C4-2B (cell line): ENCODE results near the gene SMG6.

ENCODE experiments used
- H3K27ac ChIP-seq: fragments of 450-650 bp; 2 replicates; pipeline ENCODE4 v1.5.1; 2017
- CTCF ChIP-seq: fragments of 450-650 bp; conservative IDR thresholded peaks from 2 replicates; pipeline ENCODE4 v1.5.1; 2017; ENCODE audit warnings: mild to moderate bottlenecking
- ZFX ChIP-seq: fragments of 450-650 bp; IDR thresholded peaks from 2 replicates; pipeline ENCODE4 v1.6.1; 2017

SMG6 gene

GRCh38 chr17:2244545-2245525 lies 58.8 kb downstream of the SMG6 start:
- H3K27ac ChIP-seq: no peak overlapping the region
- TF ChIP-seq ZFX (no peak), CTCF (peak; percentile 99)

- no peak for TF ChIP-seq CTCF
- no peak for TF ChIP-seq ZFX
- no peak overlapping the region for H3K27ac ChIP-seq
These were observed 59.6 kb downstream of the SMG6 start for GRCh38 chr17:2243953-2244352.

GRCh38 chr17:2241823-2242222 lies 61.8 kb downstream of the SMG6 start:
- H3K27ac ChIP-seq: no peak overlapping the region
- TF ChIP-seq ZFX (no peak), CTCF (no peak)

- H3K27ac ChIP-seq: no peak overlapping the region
- TF ChIP-seq ZFX: no peak
- no peak for TF ChIP-seq CTCF
These were observed 63.0 kb downstream of the SMG6 start for GRCh38 chr17:2240541-2240940.

- TF ChIP-seq CTCF (no peak), ZFX (no peak)
- no peak overlapping the region for H3K27ac ChIP-seq
These were observed 63.6 kb downstream of the SMG6 start for GRCh38 chr17:2239882-2240430.

- TF ChIP-seq CTCF (no peak), ZFX (no peak)
- H3K27ac ChIP-seq: no peak overlapping the region
These were observed 64.4 kb downstream of the SMG6 start for GRCh38 chr17:2239170-2239551.

- TF ChIP-seq ZFX (no peak), CTCF (no peak)
- H3K27ac ChIP-seq: no peak overlapping the region
These were observed 65.0 kb downstream of the SMG6 start for GRCh38 chr17:2238432-2239169.
